Glutamatergic neuron (in vitro differentiated cells): ENCODE results near the gene SHISAL2A. TPM values are rescaled to one million over a fixed set of nuclear protein-coding genes. Genes with fewer than 3 reads are reported as not detected.

Source experiments
- DNase-seq: peaks from one replicate; pipeline ENCODE4 v3.0.0; 2022
- H3K27ac Mint-ChIP-seq: one replicate; pipeline ENCODE4 v1.8.0; 2020; ENCODE audit warnings: mild to moderate bottlenecking, mixed read lengths, inconsistent platforms; ENCODE audit not compliant: unreplicated experiment
- H3K27me3 Mint-ChIP-seq: one replicate; pipeline ENCODE4 v1.8.0; 2020; ENCODE audit warnings: mild to moderate bottlenecking, moderate library complexity, mixed read lengths, inconsistent platforms; ENCODE audit not compliant: unreplicated experiment
- H3K36me3 Mint-ChIP-seq: one replicate; pipeline ENCODE4 v1.8.0; 2020; ENCODE audit warnings: mild to moderate bottlenecking, mixed read lengths, inconsistent platforms; ENCODE audit not compliant: unreplicated experiment
- H3K4me1 Mint-ChIP-seq: one replicate; pipeline ENCODE4 v1.8.0; 2020; ENCODE audit warnings: mild to moderate bottlenecking, low read depth, mixed read lengths, inconsistent platforms; ENCODE audit not compliant: unreplicated experiment
- H3K4me3 Mint-ChIP-seq: one replicate; pipeline ENCODE4 v1.8.0; 2020; ENCODE audit warnings: mild to moderate bottlenecking, mixed read lengths, inconsistent platforms; ENCODE audit not compliant: unreplicated experiment
- H3K9me3 Mint-ChIP-seq: one replicate; pipeline ENCODE4 v1.8.0; 2020; ENCODE audit warnings: mild to moderate bottlenecking, moderate library complexity, mixed read lengths, inconsistent platforms; ENCODE audit not compliant: unreplicated experiment
- CTCF ChIP-seq: fragments of 200-600 bp; sonication (generic); IDR thresholded peaks from one replicate; pipeline ENCODE4 v1.5.0; 2021; ENCODE audit not compliant: partially characterized antibody, unreplicated experiment
- total RNA-seq: library from RNA; stranded (reverse); fragmentation: NEBNext Ultra II Directional; extraction: Animal tissue kit (Norgen Biotek cat#: 25700); gene quantifications from one replicate; pipeline ENCODE4 v1.2.1, GENCODE V29; 2021; ENCODE audit not compliant: unreplicated experiment

The SHISAL2A gene
- total RNA-seq, 1 donor from 2014 or later = not detected

DNA sequence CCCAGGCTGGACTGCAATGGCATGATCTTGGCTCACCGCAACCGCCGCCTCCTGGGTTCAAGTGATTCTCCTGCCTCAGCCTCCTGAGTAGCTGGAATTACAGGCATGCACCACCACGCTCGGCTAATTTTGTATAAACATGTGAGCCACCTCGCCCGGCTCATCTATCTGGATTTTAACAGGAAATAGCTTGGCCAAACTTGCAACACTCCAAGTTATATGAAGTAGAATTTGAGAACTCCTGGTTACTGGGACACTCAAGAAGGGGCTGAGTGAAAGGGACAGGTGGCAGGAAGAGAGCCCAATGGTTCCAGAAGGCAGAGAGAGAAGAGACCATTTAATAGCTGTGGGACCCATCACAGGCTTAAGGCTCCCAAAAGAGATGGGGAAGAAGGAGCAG, 33.7 kb upstream of the SHISAL2A start:
- peaks cover 17% of the 10 kb centered on the region for H3K27me3 Mint-ChIP-seq
- H3K4me3 Mint-ChIP-seq = no peak overlapping the region
- H3K36me3 Mint-ChIP-seq = no peaks in the 10 kb centered on the region
- H3K27ac Mint-ChIP-seq = no peak overlapping the region
- TF ChIP-seq CTCF = no peak
- H3K9me3 Mint-ChIP-seq = peaks cover 2% of the 10 kb centered on the region
- H3K4me1 Mint-ChIP-seq = no peaks in the 10 kb centered on the region
- no peak for DNase-seq

GRCh38 chr1:52600533-52601179, 32.3 kb upstream of the SHISAL2A start:
- H3K9me3 Mint-ChIP-seq = peaks cover 2% of the 10 kb centered on the region
- no peak overlapping the region for H3K27ac Mint-ChIP-seq
- DNase-seq = no peak
- H3K4me1 Mint-ChIP-seq = no peaks in the 10 kb centered on the region
- H3K36me3 Mint-ChIP-seq = no peaks in the 10 kb centered on the region
- no peak for TF ChIP-seq CTCF
- H3K27me3 Mint-ChIP-seq = peaks cover 17% of the 10 kb centered on the region
- no peak overlapping the region for H3K4me3 Mint-ChIP-seq

DNA sequence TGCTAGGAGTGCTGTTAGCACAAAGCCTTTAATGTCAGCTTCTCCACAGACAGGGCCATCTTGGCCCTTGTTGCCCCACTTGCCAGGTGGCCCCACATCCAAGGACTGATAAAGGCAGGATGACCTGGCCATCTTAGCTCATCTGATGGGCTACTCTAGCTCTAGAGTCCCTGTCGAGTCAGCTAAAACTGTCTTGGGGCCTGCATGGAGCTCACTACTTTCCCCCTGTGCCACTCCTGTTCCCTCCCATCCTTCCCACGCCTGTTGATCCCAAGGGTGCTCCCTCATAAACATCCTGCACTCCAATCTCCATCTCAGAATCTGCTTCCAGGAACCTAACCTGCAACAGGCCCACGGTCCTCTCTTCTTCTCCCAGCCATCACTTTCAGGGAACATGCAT, 31.4 kb upstream of the SHISAL2A start:
- Mint-ChIP-seq H3K36me3 (no peaks in the 10 kb centered on the region), H3K27me3 (peaks cover 17% of the 10 kb centered on the region), H3K9me3 (peaks cover 2% of the 10 kb centered on the region), H3K4me1 (no peaks in the 10 kb centered on the region), H3K27ac (no peak overlapping the region), H3K4me3 (peak overlapping the region; percentile 74)
- no peak for TF ChIP-seq CTCF
- no peak for DNase-seq

GRCh38 chr1:52601991-52602855, 30.7 kb upstream of the SHISAL2A start, which contains the start of gene GPX7:
TSS of gene GPX7 (plus strand) at chr1:52602371. CDS start at chr1:52602410, 39 bp downstream.
- H3K9me3 Mint-ChIP-seq = peaks cover 2% of the 10 kb centered on the region
- peak; percentile 52 for DNase-seq
- H3K36me3 Mint-ChIP-seq = no peaks in the 10 kb centered on the region
- no peak for TF ChIP-seq CTCF
- peak within 1 kb of the TSS; percentile 33 for H3K27ac Mint-ChIP-seq
- H3K4me1 Mint-ChIP-seq = no peaks in the 10 kb centered on the region
- H3K4me3 Mint-ChIP-seq = peak within 1 kb of the TSS; percentile 77
- peaks cover 20% of the 10 kb centered on the region for H3K27me3 Mint-ChIP-seq
